Measurements from ENCODE around the gene NBDY. TPM values are rescaled to one million over a fixed set of nuclear protein-coding genes. Genes with fewer than 3 reads are reported as not detected.
A peak's percentile ranks its signal among the peaks of the same experiment; 100 is the strongest.
"Not testable (repeated sequence)": the region's sequence is repeated elsewhere in the genome, so short reads cannot be mapped to it uniquely, and the experiment has no call there.

The NBDY gene
- polyA plus RNA-seq, 2 donors = 9.5 to 20.3 TPM

- peak overlapping the region in 1 of 2 donors; percentile 57 for H3K4me3 ChIP-seq (ENCODE audit: low read depth in 1 of 2, low read length in 2 of 2)
- 47 to 74% methylated on average over 11 of the region's 11 CpGs for WGBS, 2 donors
These were observed 34.6 kb downstream of the NBDY start for GRCh38 chrX:56763556-56764152.

GRCh38 chrX:56764153-56764974 is 35.3 kb downstream of the NBDY start:
- no peaks in the 10 kb centered on the region for H3K4me1 ChIP-seq (ENCODE audit: control insufficient read depth in 2 of 2, insufficient read depth in 2 of 2, low read length in 1 of 2)
- no peaks in the 10 kb centered on the region for H3K27me3 ChIP-seq (ENCODE audit: control insufficient read depth in 1 of 2, insufficient read depth in 2 of 2, low read length in 2 of 2)
- 36 to 51% methylated on average over 20 of the region's 20 CpGs for WGBS, 2 donors
- peak overlapping the region in 1 of 2 donors; percentile 77 for H3K27ac ChIP-seq (ENCODE audit: low read depth in 2 of 2, low read length in 1 of 2)
- H3K4me3 ChIP-seq (ENCODE audit: low read depth in 1 of 2, low read length in 2 of 2) = peak overlapping the region in 1 of 2 donors; percentile 57
- H3K9me3 ChIP-seq (ENCODE audit: control insufficient read depth in 2 of 2, insufficient read depth in 1 of 2, low read depth in 1 of 2, low read length in 1 of 2) = no peaks in the 10 kb centered on the region
- H3K36me3 ChIP-seq (ENCODE audit: control insufficient read depth in 2 of 2, insufficient read depth in 2 of 2, low read length in 1 of 2) = no peaks in the 10 kb centered on the region

More at GRCh38 chrX:56763556-56764152, 34.6 kb downstream of the NBDY start:
- no peaks in the 10 kb centered on the region for H3K9me3 ChIP-seq (ENCODE audit: control insufficient read depth in 2 of 2, insufficient read depth in 1 of 2, low read depth in 1 of 2, low read length in 1 of 2)
- peak overlapping the region in 1 of 2 donors; percentile 77 for H3K27ac ChIP-seq (ENCODE audit: low read depth in 2 of 2, low read length in 1 of 2)
- H3K27me3 ChIP-seq (ENCODE audit: control insufficient read depth in 1 of 2, insufficient read depth in 2 of 2, low read length in 2 of 2) = no peaks in the 10 kb centered on the region
- H3K4me1 ChIP-seq (ENCODE audit: control insufficient read depth in 2 of 2, insufficient read depth in 2 of 2, low read length in 1 of 2) = no peaks in the 10 kb centered on the region
- no peaks in the 10 kb centered on the region for H3K36me3 ChIP-seq (ENCODE audit: control insufficient read depth in 2 of 2, insufficient read depth in 2 of 2, low read length in 1 of 2)

GRCh38 chrX:56764975-56765791 is 36.1 kb downstream of the NBDY start:
- Histone ChIP-seq H3K4me3 (ENCODE audit: low read depth in 1 of 2, low read length in 2 of 2) (no peak overlapping the region), H3K36me3 (ENCODE audit: control insufficient read depth in 2 of 2, insufficient read depth in 2 of 2, low read length in 1 of 2) (no peaks in the 10 kb centered on the region), H3K4me1 (ENCODE audit: control insufficient read depth in 2 of 2, insufficient read depth in 2 of 2, low read length in 1 of 2) (no peaks in the 10 kb centered on the region), H3K27ac (ENCODE audit: low read depth in 2 of 2, low read length in 1 of 2) (no peak overlapping the region), H3K9me3 (ENCODE audit: control insufficient read depth in 2 of 2, insufficient read depth in 1 of 2, low read depth in 1 of 2, low read length in 1 of 2) (no peaks in the 10 kb centered on the region), H3K27me3 (ENCODE audit: control insufficient read depth in 1 of 2, insufficient read depth in 2 of 2, low read length in 2 of 2) (no peaks in the 10 kb centered on the region)
- 60 to 69% methylated on average over 15 of the region's 15 CpGs for WGBS, 2 donors

- H3K27me3 ChIP-seq (ENCODE audit: control insufficient read depth in 1 of 2, insufficient read depth in 2 of 2, low read length in 2 of 2) = no peaks in the 10 kb centered on the region
- 69 to 75% methylated on average over 8 of the region's 8 CpGs for WGBS, 2 donors
- H3K4me1 ChIP-seq (ENCODE audit: control insufficient read depth in 2 of 2, insufficient read depth in 2 of 2, low read length in 1 of 2) = no peaks in the 10 kb centered on the region
- no peaks in the 10 kb centered on the region for H3K9me3 ChIP-seq (ENCODE audit: control insufficient read depth in 2 of 2, insufficient read depth in 1 of 2, low read depth in 1 of 2, low read length in 1 of 2)
- H3K27ac ChIP-seq (ENCODE audit: low read depth in 2 of 2, low read length in 1 of 2) = no peak overlapping the region
- no peak overlapping the region for H3K4me3 ChIP-seq (ENCODE audit: low read depth in 1 of 2, low read length in 2 of 2)
- H3K36me3 ChIP-seq (ENCODE audit: control insufficient read depth in 2 of 2, insufficient read depth in 2 of 2, low read length in 1 of 2) = no peaks in the 10 kb centered on the region
These were observed 36.9 kb downstream of the NBDY start for GRCh38 chrX:56765811-56766553.

GRCh38 chrX:56766554-56767347 is 37.7 kb downstream of the NBDY start:
- no peaks in the 10 kb centered on the region for H3K36me3 ChIP-seq (ENCODE audit: control insufficient read depth in 2 of 2, insufficient read depth in 2 of 2, low read length in 1 of 2)
- 72 to 96% methylated on average over 16 of the region's 16 CpGs for WGBS, 2 donors
- H3K9me3 ChIP-seq (ENCODE audit: control insufficient read depth in 2 of 2, insufficient read depth in 1 of 2, low read depth in 1 of 2, low read length in 1 of 2) = no peaks in the 10 kb centered on the region
- H3K4me3 ChIP-seq (ENCODE audit: low read depth in 1 of 2, low read length in 2 of 2) = peak overlapping the region in 1 of 2 donors; percentile 45
- peak overlapping the region in 1 of 2 donors; percentile 44 for H3K27ac ChIP-seq (ENCODE audit: low read depth in 2 of 2, low read length in 1 of 2)
- H3K4me1 ChIP-seq (ENCODE audit: control insufficient read depth in 2 of 2, insufficient read depth in 2 of 2, low read length in 1 of 2) = no peaks in the 10 kb centered on the region
- H3K27me3 ChIP-seq (ENCODE audit: control insufficient read depth in 1 of 2, insufficient read depth in 2 of 2, low read length in 2 of 2) = no peaks in the 10 kb centered on the region

- Histone ChIP-seq H3K4me3 (ENCODE audit: low read depth in 1 of 2, low read length in 2 of 2) (peak overlapping the region in 1 of 2 donors; percentile 45), H3K27ac (ENCODE audit: low read depth in 2 of 2, low read length in 1 of 2) (peak overlapping the region in 1 of 2 donors; percentile 44)
- H3K27me3 ChIP-seq (ENCODE audit: control insufficient read depth in 1 of 2, insufficient read depth in 2 of 2, low read length in 2 of 2); H3K4me1 ChIP-seq (ENCODE audit: control insufficient read depth in 2 of 2, insufficient read depth in 2 of 2, low read length in 1 of 2); H3K9me3 ChIP-seq (ENCODE audit: control insufficient read depth in 2 of 2, insufficient read depth in 1 of 2, low read depth in 1 of 2, low read length in 1 of 2); H3K36me3 ChIP-seq (ENCODE audit: control insufficient read depth in 2 of 2, insufficient read depth in 2 of 2, low read length in 1 of 2): not testable (repeated sequence)
- WGBS, 2 donors = 63 to 91% methylated on average over 26 to 30 of the region's 45 CpGs
These were observed 38.5 kb downstream of the NBDY start for GRCh38 chrX:56767348-56768119.

- not testable (repeated sequence) for H3K4me1 ChIP-seq (ENCODE audit: control insufficient read depth in 2 of 2, insufficient read depth in 2 of 2, low read length in 1 of 2); H3K27ac ChIP-seq (ENCODE audit: low read depth in 2 of 2, low read length in 1 of 2); H3K4me3 ChIP-seq (ENCODE audit: low read depth in 1 of 2, low read length in 2 of 2); H3K36me3 ChIP-seq (ENCODE audit: control insufficient read depth in 2 of 2, insufficient read depth in 2 of 2, low read length in 1 of 2); H3K9me3 ChIP-seq (ENCODE audit: control insufficient read depth in 2 of 2, insufficient read depth in 1 of 2, low read depth in 1 of 2, low read length in 1 of 2); H3K27me3 ChIP-seq (ENCODE audit: control insufficient read depth in 1 of 2, insufficient read depth in 2 of 2, low read length in 2 of 2)
- WGBS, 2 donors = no CpG with 5 or more reads among the region's 24 CpGs
These were observed 39.1 kb downstream of the NBDY start for GRCh38 chrX:56768120-56768660.

All from esophagus (tissue), 2 donors.